HCT116 (cell line): ENCODE data around the gene ALG1L2. TPM values are rescaled to one million over a fixed set of nuclear protein-coding genes. Genes with fewer than 3 reads are reported as not detected.
"Not testable (repeated sequence)": the region's sequence is repeated elsewhere in the genome, so short reads cannot be mapped to it uniquely, and the experiment has no call there.

Experiments
- ATAC-seq: fragments of 200-7000 bp; cut with Tn5 transposase; 2 replicates; pipeline ENCODE4 v1.9.1; 2020; ENCODE audit warnings: mild to moderate bottlenecking, moderate library complexity
- BruUV-seq: library from RNA; stranded (reverse); fragments of 400-500 nt; replicated peaks from 2 replicates; lab custom pipeline; 2021; lab: Mats Ljungman, UMichigan
- CTCF ChIA-PET: fragments of 300-600 bp; sonication (Branson Sonifier 250); formaldehyde crosslinking; loops from one replicate; lab custom pipeline; 2021; ENCODE audit warnings: antibody characterized with exemption; lab: Charles Lee
- POLR2A ChIA-PET: fragments of 300-600, 350-600 bp; sonication (Branson Sonifier 250); formaldehyde crosslinking; loops from one replicate; lab custom pipeline; 2021; ENCODE audit warnings: antibody characterized with exemption; lab: Charles Lee
- RAD21 ChIA-PET, 2 experiments: fragments of 300-600 bp; sonication (Branson Sonifier 250); formaldehyde crosslinking; loops; one replicate each; lab custom pipeline; 2023; ENCODE audit warnings: low total read pairs in 2 of 2; ENCODE audit not compliant: uncharacterized antibody in 2 of 2, unreplicated experiment in 2 of 2, low non-redundant PET in 1 of 2; lab: Charles Lee
- DNase-seq: peaks from one replicate; pipeline ENCODE4 v3.0.0-alpha.2; 2010; ENCODE audit warnings: low read depth, low spot score
- H2AFZ ChIP-seq: fragments of 200-600 bp; shearing (Covaris generic), sonication (generic); 2 replicates; pipeline ENCODE4 v1.6.1; 2017; ENCODE audit warnings: low read depth, mixed run types, mixed read lengths, antibody characterized with exemption, low read length; ENCODE audit not compliant: poor library complexity, severe bottlenecking
- H3K27ac ChIP-seq: 2 replicates; pipeline ENCODE4 v1.5.1; 2012; ENCODE audit warnings: low read depth, low read length
- H3K27me3 ChIP-seq: fragments of 200-600 bp; sonication (generic); 2 replicates; pipeline ENCODE4 v1.6.1; 2016; ENCODE audit warnings: mixed run types, low read length, mixed read lengths; ENCODE audit not compliant: insufficient read depth
- H3K36me3 ChIP-seq, 2 experiments: fragments of 200-500 bp in 1 of 2; fragments of 200-600 bp in 1 of 2; sonication (Bioruptor generic) in 1 of 2; sonication (generic) in 1 of 2; 2 replicates each; pipeline versions ENCODE4 v1.5.1 to v1.6.1; 2014 to 2016; ENCODE audit warnings: low read length in 2 of 2, inconsistent platforms in 1 of 2, mixed read lengths in 1 of 2, mixed run types in 1 of 2; ENCODE audit not compliant: insufficient read depth in 2 of 2, control insufficient read depth in 1 of 2
- H3K4me1 ChIP-seq, 2 experiments: fragments of 200-600 bp in 1 of 2; sonication (generic) in 1 of 2; 2 replicates each; pipeline versions ENCODE4 v1.5.1 to v1.6.1; 2012 to 2017; ENCODE audit warnings: low read length in 2 of 2, inconsistent platforms in 1 of 2, mild to moderate bottlenecking in 1 of 2, mixed read lengths in 1 of 2, mixed run types in 1 of 2, moderate library complexity in 1 of 2; ENCODE audit not compliant: insufficient read depth in 2 of 2, control insufficient read depth in 1 of 2
- H3K4me2 ChIP-seq: fragments of 200-600 bp; sonication (generic); 2 replicates; pipeline ENCODE4 v1.6.1; 2017; ENCODE audit warnings: mixed run types, low read length, mixed read lengths
- H3K4me3 ChIP-seq, 2 experiments: fragments of 200-600 bp in 1 of 2; sonication (generic) in 1 of 2; replicated peaks in 1 of 2; 2 replicates each; pipeline ENCODE4 v1.5.1; 2011 to 2016; ENCODE audit warnings: low read length in 2 of 2, control low read depth in 1 of 2, low read depth in 1 of 2, mild to moderate bottlenecking in 1 of 2, mixed read lengths in 1 of 2, mixed run types in 1 of 2
- H3K79me2 ChIP-seq: fragments of 200-600 bp; sonication (generic); 2 replicates; pipeline ENCODE4 v1.6.1; 2017; ENCODE audit warnings: mild to moderate bottlenecking, mixed run types, low read length, moderate library complexity, mixed read lengths; ENCODE audit not compliant: insufficient read depth
- H3K9ac ChIP-seq: fragments of 200-600 bp; sonication (generic); 2 replicates; pipeline ENCODE4 v1.6.1; 2016; ENCODE audit warnings: low read length, mixed read lengths
- H3K9me2 ChIP-seq: fragments of 200-600 bp; sonication (generic), shearing (Covaris generic); 2 replicates; pipeline ENCODE4 v1.6.1; 2017; ENCODE audit warnings: mixed run types, mild to moderate bottlenecking, moderate library complexity; ENCODE audit not compliant: insufficient read depth
- H3K9me3 ChIP-seq, 2 experiments: fragments of 200-500 bp in 1 of 2; fragments of 200-600 bp in 1 of 2; sonication (Bioruptor generic) in 1 of 2; sonication (generic) in 1 of 2; 2 replicates each; pipeline ENCODE4 v1.6.1; 2014 to 2017; ENCODE audit warnings: low read length in 2 of 2, mixed read lengths in 2 of 2, inconsistent platforms in 1 of 2, low read depth in 1 of 2, mild to moderate bottlenecking in 1 of 2, mixed run types in 1 of 2, moderate library complexity in 1 of 2; ENCODE audit not compliant: control insufficient read depth in 1 of 2, insufficient read depth in 1 of 2
- H4K20me1 ChIP-seq: fragments of 200-600 bp; sonication (generic), shearing (Covaris generic); 2 replicates; pipeline ENCODE4 v1.6.1; 2017; ENCODE audit warnings: mixed run types, mild to moderate bottlenecking, moderate library complexity; ENCODE audit not compliant: insufficient read depth
- EGR1 ChIP-seq: IDR thresholded peaks from 2 replicates; pipeline ENCODE4 v1.6.1; 2012; ENCODE audit warnings: low read depth
- POLR2A ChIP-seq: IDR thresholded peaks from 2 replicates; pipeline ENCODE4 v1.7.0; 2011; ENCODE audit warnings: borderline replicate concordance; ENCODE audit not compliant: insufficient read depth, insufficient read length; ENCODE audit errors: extremely low read depth
- REST ChIP-seq: IDR thresholded peaks from 2 replicates; pipeline ENCODE4 v1.6.1; 2012; ENCODE audit warnings: low read depth
- ZFX ChIP-seq: fragments of 450-650 bp; IDR thresholded peaks from 2 replicates; pipeline ENCODE4 v1.6.1; 2017
- intact Hi-C: fragments of 100-400 bp; cut with micrococcal nuclease; formaldehyde crosslinking; loops from 2 replicates; pipeline ENCODE4 v1.10.0; 2022
- total RNA-seq: library from RNA; stranded (reverse); gene quantifications from one replicate; pipeline ENCODE4 v1.2.1, GENCODE V29; 2021; ENCODE audit not compliant: unreplicated experiment

ALG1L2 gene
- total RNA-seq, 1 experiment from 2014 or later: 0.44 TPM

DNA sequence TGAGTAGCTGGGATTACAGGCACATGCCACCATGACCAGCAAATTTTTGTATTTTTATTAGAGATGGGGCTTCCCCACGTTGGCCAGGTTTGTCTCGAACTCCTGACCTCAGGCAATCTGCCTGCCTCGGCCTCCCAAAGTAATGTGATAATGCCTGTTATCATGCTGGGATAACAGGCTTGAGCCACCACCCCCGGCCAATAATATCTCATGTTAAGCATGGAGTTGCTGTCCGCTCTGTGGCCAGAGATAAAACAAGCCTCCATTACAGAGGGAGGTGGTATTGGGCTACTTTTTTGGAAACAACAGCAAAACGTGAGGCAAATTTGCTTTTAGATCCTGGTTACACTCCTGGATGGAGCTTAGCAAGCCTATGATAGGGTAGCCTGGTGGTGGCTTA is 32.9 kb upstream of the ALG1L2 start (continued):
- TF ChIP-seq REST (no peak), POLR2A (no peak), ZFX (no peak), EGR1 (no peak)

- H3K27me3 ChIP-seq, CTCF ChIA-PET, POLR2A ChIA-PET, BruUV-seq, H3K79me2 ChIP-seq, H3K4me1 ChIP-seq, H3K36me3 ChIP-seq, H3K9ac ChIP-seq, intact Hi-C loops, H2AFZ ChIP-seq, H3K9me2 ChIP-seq, ATAC-seq, H4K20me1 ChIP-seq, H3K9me3 ChIP-seq, RAD21 ChIA-PET, H3K4me3 ChIP-seq, DNase-seq, H3K27ac ChIP-seq, H3K4me2 ChIP-seq: not testable (repeated sequence)
Measured at GRCh38 chr3:130052366-130052765, 29.3 kb upstream of the ALG1L2 start.

GRCh38 chr3:130052965-130053364 is 28.7 kb upstream of the ALG1L2 start:
- ATAC-seq, intact Hi-C loops, H3K9me2 ChIP-seq, RAD21 ChIA-PET, H3K9me3 ChIP-seq, DNase-seq, H4K20me1 ChIP-seq, H3K27me3 ChIP-seq, H3K4me1 ChIP-seq, H3K79me2 ChIP-seq, H3K4me3 ChIP-seq, H3K36me3 ChIP-seq, H3K9ac ChIP-seq, H3K4me2 ChIP-seq, POLR2A ChIA-PET, H2AFZ ChIP-seq, H3K27ac ChIP-seq, CTCF ChIA-PET, BruUV-seq: not testable (repeated sequence)

GRCh38 chr3:130057536-130058266 is 23.9 kb upstream of the ALG1L2 start:
- CTCF ChIA-PET, BruUV-seq, ATAC-seq, H3K4me2 ChIP-seq, POLR2A ChIA-PET, H3K9me2 ChIP-seq, H3K36me3 ChIP-seq, intact Hi-C loops, H3K27ac ChIP-seq, H3K9me3 ChIP-seq, H3K79me2 ChIP-seq, H2AFZ ChIP-seq, H3K9ac ChIP-seq, RAD21 ChIA-PET, H3K4me3 ChIP-seq, DNase-seq, H3K27me3 ChIP-seq, H3K4me1 ChIP-seq, H4K20me1 ChIP-seq: not testable (repeated sequence)
